ENCODE results near the gene ORC1.

The ORC1 gene

GRCh38 chr1:52404116-52404974, at the start of gene ORC1, which contains the start of gene PRPF38A:
ORC1 (minus strand) TSS chr1:52404423; CDS start chr1:52402223, 2,200 bp downstream.
PRPF38A (plus strand) TSS chr1:52404602; CDS start chr1:52404750, 148 bp downstream.
- DNase-seq = peak; percentile 96

- DNase-seq = no peak
Observed at GRCh38 chr1:52444463-52444862, 40.2 kb upstream of the ORC1 start.

- no peak for DNase-seq
Observed at GRCh38 chr1:52439976-52440375, 35.8 kb upstream of the ORC1 start.

GRCh38 chr1:52436817-52437216, 32.6 kb upstream of the ORC1 start:
- no peak for DNase-seq

GRCh38 chr1:52435650-52436049, 31.4 kb upstream of the ORC1 start:
- no peak for DNase-seq

GRCh38 chr1:52435211-52435610, 31.0 kb upstream of the ORC1 start:
- DNase-seq = no peak

GRCh38 chr1:52432807-52433206, 28.6 kb upstream of the ORC1 start:
- no peak for DNase-seq

GRCh38 chr1:52427152-52427551, 22.9 kb upstream of the ORC1 start:
- no peak for DNase-seq

GRCh38 chr1:52426371-52426770, 22.1 kb upstream of the ORC1 start:
- no peak for DNase-seq

GRCh38 chr1:52424813-52425212, 20.6 kb upstream of the ORC1 start:
- DNase-seq = no peak

- no peak for DNase-seq
Observed at GRCh38 chr1:52424231-52424636, 20.0 kb upstream of the ORC1 start.

GRCh38 chr1:52423771-52424170, 19.5 kb upstream of the ORC1 start:
- DNase-seq = no peak

GRCh38 chr1:52423055-52423454, 18.8 kb upstream of the ORC1 start:
- DNase-seq = no peak

- no peak for DNase-seq
Observed at GRCh38 chr1:52420713-52421112, 16.5 kb upstream of the ORC1 start.

GRCh38 chr1:52416811-52417210, 12.6 kb upstream of the ORC1 start:
- no peak for DNase-seq

GRCh38 chr1:52414942-52415341, 10.7 kb upstream of the ORC1 start:
- DNase-seq = no peak

- no peak for DNase-seq
Observed at GRCh38 chr1:52413410-52413989, 9.3 kb upstream of the ORC1 start.

GRCh38 chr1:52404975-52405338, 734 bp upstream of the ORC1 start:
- DNase-seq = no peak

GRCh38 chr1:52403566-52404115, 582 bp downstream of the ORC1 start:
- peak; percentile 52 for DNase-seq

- DNase-seq = no peak
Observed at GRCh38 chr1:52402860-52403240, 1.4 kb downstream of the ORC1 start.

- no peak for DNase-seq
Observed at GRCh38 chr1:52400131-52400530, 4.1 kb downstream of the ORC1 start.

GRCh38 chr1:52399629-52400028, 4.6 kb downstream of the ORC1 start:
- no peak for DNase-seq

- DNase-seq = no peak
Observed at GRCh38 chr1:52393174-52393573, 11.0 kb downstream of the ORC1 start.

- DNase-seq = no peak
Observed at GRCh38 chr1:52386458-52386857, 17.8 kb downstream of the ORC1 start.
